BE2C (cell line): ENCODE data around the gene ATP1A2.

ENCODE experiments used
- DNase-seq: peaks from one replicate; pipeline ENCODE4 v3.0.0-alpha.2; 2020
- H3K27me3 ChIP-seq: fragments of 250-450 bp; sonication (Bioruptor Pico); 2 replicates; pipeline ENCODE4 v1.5.1; 2020; ENCODE audit warnings: mild to moderate bottlenecking
- H3K36me3 ChIP-seq: fragments of 250-450 bp; sonication (Bioruptor Pico); 2 replicates; pipeline ENCODE4 v1.5.1; 2020; ENCODE audit warnings: mild to moderate bottlenecking
- H3K4me1 ChIP-seq: fragments of 250-450 bp; sonication (Bioruptor Pico); 2 replicates; pipeline ENCODE4 v1.5.1; 2020
- H3K4me3 ChIP-seq: 2 replicates; pipeline ENCODE4 v1.5.1; 2011; ENCODE audit warnings: low read depth, low read length
- H3K9me3 ChIP-seq: fragments of 250-450 bp; sonication (Bioruptor Pico); 2 replicates; pipeline ENCODE4 v1.5.1; 2020
- TF ChIP-seq, protein P1 (sequence below): IDR thresholded peaks from 2 replicates; pipeline ENCODE4 v1.5.1; 2012; ENCODE audit warnings: mild to moderate bottlenecking, low read depth, low read length

Gene ATP1A2

DNA sequence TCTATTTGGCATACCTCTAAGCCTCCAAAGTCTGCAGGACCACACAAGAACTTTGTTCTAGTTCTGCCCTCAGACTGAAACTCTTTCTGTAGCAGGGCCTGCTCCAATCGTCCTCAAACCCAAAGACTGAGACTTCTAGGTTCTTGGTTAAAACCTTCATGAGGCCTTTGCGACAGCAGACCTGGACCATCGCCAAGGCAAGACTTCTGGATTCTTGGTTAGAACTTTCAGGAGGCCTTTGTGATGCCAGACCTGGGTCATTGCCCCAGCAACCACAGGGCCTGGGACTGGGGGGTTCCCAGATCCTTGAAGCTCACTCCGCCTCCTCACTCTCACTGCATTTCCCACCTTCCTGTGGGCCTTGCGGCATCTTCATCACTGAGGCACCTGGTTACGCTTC lies 35.7 kb downstream of the ATP1A2 start, which contains the start of gene ATP1A4:
Gene ATP1A4 (plus strand): TSS at position 301 of the 400 bp plus-strand sequence. CDS start 438 bp downstream, outside the sequence.
- TF ChIP-seq, protein P1, sequence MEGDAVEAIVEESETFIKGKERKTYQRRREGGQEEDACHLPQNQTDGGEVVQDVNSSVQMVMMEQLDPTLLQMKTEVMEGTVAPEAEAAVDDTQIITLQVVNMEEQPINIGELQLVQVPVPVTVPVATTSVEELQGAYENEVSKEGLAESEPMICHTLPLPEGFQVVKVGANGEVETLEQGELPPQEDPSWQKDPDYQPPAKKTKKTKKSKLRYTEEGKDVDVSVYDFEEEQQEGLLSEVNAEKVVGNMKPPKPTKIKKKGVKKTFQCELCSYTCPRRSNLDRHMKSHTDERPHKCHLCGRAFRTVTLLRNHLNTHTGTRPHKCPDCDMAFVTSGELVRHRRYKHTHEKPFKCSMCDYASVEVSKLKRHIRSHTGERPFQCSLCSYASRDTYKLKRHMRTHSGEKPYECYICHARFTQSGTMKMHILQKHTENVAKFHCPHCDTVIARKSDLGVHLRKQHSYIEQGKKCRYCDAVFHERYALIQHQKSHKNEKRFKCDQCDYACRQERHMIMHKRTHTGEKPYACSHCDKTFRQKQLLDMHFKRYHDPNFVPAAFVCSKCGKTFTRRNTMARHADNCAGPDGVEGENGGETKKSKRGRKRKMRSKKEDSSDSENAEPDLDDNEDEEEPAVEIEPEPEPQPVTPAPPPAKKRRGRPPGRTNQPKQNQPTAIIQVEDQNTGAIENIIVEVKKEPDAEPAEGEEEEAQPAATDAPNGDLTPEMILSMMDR: no peak
- no peak for DNase-seq
- Histone ChIP-seq H3K4me3 (no peak within 1 kb of the TSS), H3K36me3 (no peaks in the 10 kb centered on the region), H3K4me1 (no peaks in the 10 kb centered on the region), H3K27me3 (peaks cover 9% of the 10 kb centered on the region), H3K9me3 (no peaks in the 10 kb centered on the region)

DNA sequence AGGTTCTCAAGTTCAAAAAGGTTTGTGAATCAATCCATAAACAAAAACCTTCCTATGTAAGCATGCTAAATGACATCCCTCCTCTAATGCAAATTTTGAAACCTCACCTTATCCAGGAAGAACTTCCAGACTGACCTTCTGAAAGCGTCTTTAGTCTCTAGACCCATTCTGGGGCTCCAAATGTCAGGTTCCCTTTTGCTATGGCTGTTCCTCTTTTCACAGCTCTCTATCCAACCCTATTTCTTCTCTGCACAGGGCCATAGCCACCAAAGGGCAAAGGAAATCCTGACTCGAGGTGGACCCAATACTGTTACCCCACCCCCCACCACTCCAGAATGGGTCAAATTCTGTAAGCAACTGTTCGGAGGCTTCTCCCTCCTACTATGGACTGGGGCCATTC lies 39.2 kb downstream of the ATP1A2 start:
- no peaks in the 10 kb centered on the region for H3K4me1 ChIP-seq
- no peak overlapping the region for H3K4me3 ChIP-seq
- peaks cover 8% of the 10 kb centered on the region for H3K27me3 ChIP-seq
- no peaks in the 10 kb centered on the region for H3K36me3 ChIP-seq
- DNase-seq: no peak
- TF ChIP-seq, protein P1: no peak
- no peaks in the 10 kb centered on the region for H3K9me3 ChIP-seq

DNA sequence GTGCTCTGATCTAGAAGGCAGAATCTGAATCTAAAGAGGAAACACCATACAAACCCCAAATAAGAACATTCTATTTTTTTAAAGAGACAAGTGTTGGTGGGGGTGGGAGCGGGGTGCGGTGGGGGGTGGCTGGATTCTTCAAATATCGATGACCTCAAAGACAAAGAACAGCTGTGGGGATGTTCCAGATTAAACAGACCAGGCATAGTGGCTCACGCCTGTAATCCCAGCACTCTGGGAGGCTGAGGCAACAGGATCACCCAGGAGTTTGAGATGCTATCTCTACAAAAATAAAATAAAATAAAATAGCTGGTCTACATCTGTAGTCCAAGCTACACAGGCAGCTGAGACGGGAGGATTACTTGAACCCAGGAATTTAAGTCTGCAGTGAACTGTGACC lies 40.8 kb downstream of the ATP1A2 start:
- no peaks in the 10 kb centered on the region for H3K9me3 ChIP-seq
- DNase-seq: no peak
- H3K4me1 ChIP-seq: no peaks in the 10 kb centered on the region
- H3K36me3 ChIP-seq: no peaks in the 10 kb centered on the region
- peaks cover 10% of the 10 kb centered on the region for H3K27me3 ChIP-seq
- no peak overlapping the region for H3K4me3 ChIP-seq
- TF ChIP-seq, protein P1: no peak

GRCh38 chr1:160157174-160157573 lies 41.6 kb downstream of the ATP1A2 start:
- no peaks in the 10 kb centered on the region for H3K4me1 ChIP-seq
- TF ChIP-seq, protein P1: no peak
- no peak for DNase-seq

GRCh38 chr1:160158031-160158430 lies 42.5 kb downstream of the ATP1A2 start:
- H3K27me3 ChIP-seq: peaks cover 11% of the 10 kb centered on the region
- H3K4me3 ChIP-seq: no peak overlapping the region
- H3K9me3 ChIP-seq: no peaks in the 10 kb centered on the region
- TF ChIP-seq, protein P1: no peak
- no peaks in the 10 kb centered on the region for H3K4me1 ChIP-seq
- no peaks in the 10 kb centered on the region for H3K36me3 ChIP-seq
- no peak for DNase-seq

More at GRCh38 chr1:160157174-160157573, 41.6 kb downstream of the ATP1A2 start:
- Histone ChIP-seq H3K36me3 (no peaks in the 10 kb centered on the region), H3K9me3 (no peaks in the 10 kb centered on the region), H3K27me3 (peaks cover 12% of the 10 kb centered on the region), H3K4me3 (no peak overlapping the region)

DNA sequence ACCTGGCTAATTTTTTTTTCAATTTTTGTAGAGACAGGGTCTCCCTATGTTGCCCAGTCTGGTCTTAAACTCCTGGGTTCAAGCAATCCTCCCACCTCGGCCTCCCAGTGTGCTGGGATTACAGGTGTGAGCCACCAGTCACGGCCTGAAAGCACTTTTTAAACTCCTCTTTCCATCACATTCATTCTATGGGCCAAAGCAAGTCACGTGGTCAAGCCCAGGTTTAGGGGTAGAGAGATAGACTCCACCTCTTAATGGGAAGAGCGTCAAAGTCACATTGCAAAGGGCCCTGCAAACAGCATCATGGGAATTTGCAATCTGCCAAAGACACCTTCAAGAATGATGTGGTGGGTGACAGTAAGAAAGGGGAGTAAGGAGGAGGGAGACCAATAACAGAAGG lies 43.0 kb downstream of the ATP1A2 start:
- Histone ChIP-seq H3K4me1 (no peaks in the 10 kb centered on the region), H3K4me3 (no peak overlapping the region), H3K36me3 (no peaks in the 10 kb centered on the region), H3K9me3 (no peaks in the 10 kb centered on the region), H3K27me3 (peaks cover 8% of the 10 kb centered on the region)
- TF ChIP-seq, protein P1: no peak
- DNase-seq: no peak
